HUES48 (cell line): ENCODE data around the gene ESRP2.

ENCODE experiments used
- H3K27ac ChIP-seq: one replicate; pipeline ENCODE4 v1.7.0; 2013; ENCODE audit warnings: low read depth, low read length, inconsistent platforms
- H3K27me3 ChIP-seq: 2 replicates; pipeline ENCODE4 v1.6.1; 2013; ENCODE audit warnings: mild to moderate bottlenecking, low read length; ENCODE audit not compliant: control insufficient read depth, insufficient read depth
- H3K36me3 ChIP-seq: 2 replicates; pipeline ENCODE4 v1.6.1; 2013; ENCODE audit warnings: low read length; ENCODE audit not compliant: control insufficient read depth, insufficient read depth
- H3K4me1 ChIP-seq: 2 replicates; pipeline ENCODE4 v1.6.1; 2013; ENCODE audit warnings: mild to moderate bottlenecking, low read length; ENCODE audit not compliant: control insufficient read depth, insufficient read depth
- H3K4me3 ChIP-seq: 2 replicates; pipeline ENCODE4 v1.5.1; 2013; ENCODE audit warnings: mild to moderate bottlenecking, low read depth, low read length
- H3K9ac ChIP-seq: 2 replicates; pipeline ENCODE4 v1.6.1; 2013; ENCODE audit warnings: mild to moderate bottlenecking, low read depth, low read length, moderate library complexity
- H3K9me3 ChIP-seq: 2 replicates; pipeline ENCODE4 v1.6.1; 2013; ENCODE audit warnings: low read length; ENCODE audit not compliant: control insufficient read depth, insufficient read depth

The ESRP2 gene

GRCh38 chr16:68179855-68180254 is 56.1 kb downstream of the ESRP2 start:
- Histone ChIP-seq H3K9me3 (no peaks in the 10 kb centered on the region), H3K27me3 (no peaks in the 10 kb centered on the region), H3K36me3 (peaks cover 43% of the 10 kb centered on the region), H3K27ac (no peak overlapping the region), H3K9ac (no peak overlapping the region), H3K4me3 (no peak overlapping the region), H3K4me1 (no peaks in the 10 kb centered on the region)

GRCh38 chr16:68179196-68179795 is 56.6 kb downstream of the ESRP2 start:
- Histone ChIP-seq H3K9me3 (no peaks in the 10 kb centered on the region), H3K36me3 (peaks cover 48% of the 10 kb centered on the region), H3K4me1 (no peaks in the 10 kb centered on the region)

More at GRCh38 chr16:68179196-68179795, 56.6 kb downstream of the ESRP2 start:
- Histone ChIP-seq H3K9ac (no peak overlapping the region), H3K27ac (no peak overlapping the region), H3K27me3 (no peaks in the 10 kb centered on the region), H3K4me3 (no peak overlapping the region)
